Breast epithelium (tissue), 4 donors: ENCODE data around the gene LHFPL5. TPM values are rescaled to one million over a fixed set of nuclear protein-coding genes. Genes with fewer than 3 reads are reported as not detected.

Experiments
- DNase-seq, 2 donors: peaks; one replicate each; pipeline ENCODE4 v3.0.0-alpha.2; 2019; ENCODE audit warnings: low spot score in 2 of 2
- H3K27ac ChIP-seq, 2 donors: fragments of 200-600 bp; sonication (generic) in 1 of 2; one replicate each; pipeline ENCODE4 v1.5.1; 2016 to 2019; ENCODE audit warnings: mild to moderate bottlenecking in 1 of 2
- H3K27me3 ChIP-seq, 2 donors: fragments of 200-600 bp; sonication (generic) in 1 of 2; one replicate each; pipeline versions ENCODE4 v1.5.1 to v1.6.0; 2017 to 2019; ENCODE audit warnings: control low read depth in 1 of 2, mild to moderate bottlenecking in 1 of 2
- H3K36me3 ChIP-seq: fragments of 200-600 bp; one replicate; pipeline ENCODE4 v1.5.1; 2019
- H3K4me1 ChIP-seq, 2 donors: fragments of 200-600 bp; sonication (generic); one replicate each; pipeline ENCODE4 v1.5.1; 2016 to 2019; ENCODE audit warnings: control low read depth in 1 of 2
- H3K4me3 ChIP-seq, 3 donors: fragments of 200-600 bp; sonication (generic); 1 replicate in 2 of 3; 2 replicates in 1 of 3; pipeline ENCODE4 v1.5.1; 2016 to 2019; ENCODE audit warnings: mild to moderate bottlenecking in 3 of 3, moderate library complexity in 2 of 3
- H3K9me3 ChIP-seq, 2 donors: fragments of 200-600 bp; sonication (generic) in 1 of 2; one replicate each; pipeline ENCODE4 v1.5.1; 2016 to 2019; ENCODE audit warnings: control low read depth in 1 of 2
- POLR2A ChIP-seq: fragments of 450-650 bp; IDR thresholded peaks from one replicate; pipeline ENCODE4 v1.6.1; 2016; ENCODE audit warnings: antibody characterized with exemption, mild to moderate bottlenecking, moderate library complexity
- POLR2AphosphoS5 ChIP-seq, 3 donors: sonication (generic); formaldehyde crosslinking; IDR thresholded peaks; one replicate each; pipeline ENCODE4 v1.6.1; 2017; ENCODE audit warnings: antibody characterized with exemption in 3 of 3
- intact Hi-C: fragments of 100-400 bp; cut with DNase I; formaldehyde crosslinking; loops from one replicate; pipeline ENCODE4 v1.15.1; 2023; ENCODE audit warnings: low total_unique reads
- total RNA-seq, 3 donors: library from RNA; depleted of rRNA; stranded (reverse); fragments of >200 nt; gene quantifications; one replicate each; pipeline ENCODE4 v1.1.0, GENCODE V29; 2016
- TF ChIP-seq, protein P1 (sequence below), 3 donors: fragments of 450-650 bp; IDR thresholded peaks; one replicate each; pipeline ENCODE4 v1.5.1; 2016 to 2017; ENCODE audit warnings: antibody characterized with exemption in 3 of 3, mild to moderate bottlenecking in 3 of 3, moderate library complexity in 3 of 3

LHFPL5 gene
- total RNA-seq, 3 donors from 2014 or later, result not detected

DNA sequence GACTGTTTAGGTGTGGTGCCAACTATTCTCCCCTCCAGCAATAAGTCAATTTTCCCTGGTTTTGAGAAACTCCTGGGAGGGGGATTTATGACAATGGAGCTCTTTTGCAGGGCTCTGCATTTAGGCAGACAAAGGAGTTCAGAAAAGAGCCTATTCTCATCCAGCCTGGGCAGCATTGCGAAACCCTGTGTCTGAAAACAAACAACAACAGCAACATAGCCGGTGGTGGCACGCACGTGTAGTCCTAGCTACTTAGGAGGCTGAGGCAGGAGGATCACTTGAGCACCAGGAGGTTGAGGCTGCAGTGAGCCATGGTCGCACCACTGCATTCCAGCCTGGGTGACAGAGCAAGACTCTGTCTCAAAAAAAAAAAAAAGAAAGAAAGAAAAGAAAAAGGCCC is 14.5 kb upstream of the LHFPL5 start:
- Histone ChIP-seq H3K36me3 (no peaks in the 10 kb centered on the region), H3K4me3 (no peak overlapping the region), H3K4me1 (no peaks in the 10 kb centered on the region), H3K27me3 (peaks cover 0 to 24% of the 10 kb centered on the region in 2 donors), H3K27ac (no peak overlapping the region), H3K9me3 (no peaks in the 10 kb centered on the region)
- DNase-seq, result no peak
- intact Hi-C loops, result no loop called here
- TF ChIP-seq POLR2A (no peak), POLR2AphosphoS5 (IDR thresholded peaks at IDR 0.05) (no peak)
- TF ChIP-seq, protein P1, sequence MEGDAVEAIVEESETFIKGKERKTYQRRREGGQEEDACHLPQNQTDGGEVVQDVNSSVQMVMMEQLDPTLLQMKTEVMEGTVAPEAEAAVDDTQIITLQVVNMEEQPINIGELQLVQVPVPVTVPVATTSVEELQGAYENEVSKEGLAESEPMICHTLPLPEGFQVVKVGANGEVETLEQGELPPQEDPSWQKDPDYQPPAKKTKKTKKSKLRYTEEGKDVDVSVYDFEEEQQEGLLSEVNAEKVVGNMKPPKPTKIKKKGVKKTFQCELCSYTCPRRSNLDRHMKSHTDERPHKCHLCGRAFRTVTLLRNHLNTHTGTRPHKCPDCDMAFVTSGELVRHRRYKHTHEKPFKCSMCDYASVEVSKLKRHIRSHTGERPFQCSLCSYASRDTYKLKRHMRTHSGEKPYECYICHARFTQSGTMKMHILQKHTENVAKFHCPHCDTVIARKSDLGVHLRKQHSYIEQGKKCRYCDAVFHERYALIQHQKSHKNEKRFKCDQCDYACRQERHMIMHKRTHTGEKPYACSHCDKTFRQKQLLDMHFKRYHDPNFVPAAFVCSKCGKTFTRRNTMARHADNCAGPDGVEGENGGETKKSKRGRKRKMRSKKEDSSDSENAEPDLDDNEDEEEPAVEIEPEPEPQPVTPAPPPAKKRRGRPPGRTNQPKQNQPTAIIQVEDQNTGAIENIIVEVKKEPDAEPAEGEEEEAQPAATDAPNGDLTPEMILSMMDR (IDR thresholded peaks at IDR 0.05), result no peak

DNA sequence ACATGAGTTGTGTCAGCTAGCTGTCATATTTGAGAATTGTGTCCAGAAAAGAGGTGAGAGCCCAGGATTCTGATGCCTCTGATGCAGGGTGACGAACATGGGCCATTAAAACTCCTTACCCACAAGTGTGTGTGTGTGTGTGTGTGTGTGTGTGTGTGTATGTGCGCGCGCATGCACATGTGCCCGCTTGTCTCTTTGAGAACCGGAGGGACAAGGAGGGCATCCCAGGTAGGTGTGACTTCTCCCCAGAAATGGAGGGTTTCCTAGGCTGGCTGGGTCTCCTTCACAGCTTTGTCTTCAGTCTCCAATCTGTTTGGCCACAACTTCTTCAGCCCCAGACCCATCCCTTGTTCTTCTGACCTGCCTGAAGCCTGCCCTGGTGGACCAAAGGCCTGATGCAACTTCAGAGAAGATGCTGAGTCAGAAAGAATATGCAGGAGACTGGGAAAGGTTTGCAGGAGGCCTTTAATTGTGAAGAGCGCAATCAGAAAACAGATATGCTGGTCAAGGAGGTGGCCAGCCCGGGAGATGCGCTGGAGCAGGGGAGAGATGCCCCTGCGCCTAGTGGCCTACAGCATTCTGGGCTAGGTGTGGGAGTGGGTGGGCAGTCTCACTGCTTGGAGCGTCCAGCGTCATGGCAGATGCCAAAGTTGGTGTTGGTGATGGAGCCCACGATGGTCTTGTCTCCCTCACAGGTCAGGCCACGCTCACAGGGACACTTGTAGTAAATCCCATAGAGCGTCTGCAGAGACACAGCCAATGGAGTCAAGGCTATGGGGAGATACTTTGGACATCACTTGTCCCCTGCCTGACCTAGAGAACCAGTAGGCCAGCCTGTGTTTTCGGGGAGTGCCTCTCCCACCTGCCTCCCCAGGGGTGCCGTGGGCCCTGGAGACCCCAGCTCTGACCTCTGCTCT is 10.4 kb upstream of the LHFPL5 start:
- Histone ChIP-seq H3K27ac (no peak overlapping the region), H3K27me3 (no peaks in the 10 kb centered on the region), H3K4me3 (no peak overlapping the region), H3K4me1 (no peaks in the 10 kb centered on the region), H3K9me3 (no peaks in the 10 kb centered on the region), H3K36me3 (no peaks in the 10 kb centered on the region)
- TF ChIP-seq POLR2AphosphoS5 (IDR thresholded peaks at IDR 0.05), result no peak
- no peak for TF ChIP-seq POLR2A
- TF ChIP-seq, protein P1 (IDR thresholded peaks at IDR 0.05), result no peak
- intact Hi-C loops, result no loop called here
- DNase-seq, result no peak

DNA sequence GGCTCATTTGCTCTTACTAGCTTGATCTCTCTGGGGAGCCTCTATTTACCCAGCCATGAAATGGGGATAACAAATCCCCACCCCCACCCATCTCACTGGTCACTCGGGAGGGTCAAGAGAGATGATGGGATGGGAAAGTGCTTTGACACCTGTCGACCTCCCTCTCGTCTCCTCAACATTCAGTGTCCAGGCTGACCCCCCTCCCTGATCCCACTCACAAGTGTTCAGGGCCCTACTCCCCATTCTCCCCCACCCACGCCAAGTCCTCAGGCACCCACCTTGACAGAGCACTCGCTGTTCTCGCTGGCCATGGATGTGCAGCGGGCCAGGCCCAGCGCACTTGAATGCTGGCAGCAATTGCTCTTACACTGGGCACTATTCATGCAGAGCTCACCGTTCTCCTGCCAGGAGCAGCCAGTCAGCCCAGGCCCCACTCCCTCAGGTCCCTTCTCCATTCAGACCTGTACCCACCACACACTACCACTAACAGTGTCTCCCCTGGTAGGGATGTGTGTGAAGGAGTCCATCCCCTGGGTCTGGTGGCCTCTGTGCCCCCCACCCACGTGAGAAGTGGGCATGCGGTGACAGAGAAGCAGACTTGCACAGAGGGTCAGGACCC is 9.6 kb upstream of the LHFPL5 start:
- H3K36me3 ChIP-seq, result no peaks in the 10 kb centered on the region
- H3K4me3 ChIP-seq, result no peak overlapping the region
- no peaks in the 10 kb centered on the region for H3K4me1 ChIP-seq
- intact Hi-C loops, result no loop called here
- no peaks in the 10 kb centered on the region for H3K27me3 ChIP-seq
- no peaks in the 10 kb centered on the region for H3K9me3 ChIP-seq
- no peak for DNase-seq
- H3K27ac ChIP-seq, result no peak overlapping the region
- TF ChIP-seq POLR2AphosphoS5 (IDR thresholded peaks at IDR 0.05), result no peak

DNA sequence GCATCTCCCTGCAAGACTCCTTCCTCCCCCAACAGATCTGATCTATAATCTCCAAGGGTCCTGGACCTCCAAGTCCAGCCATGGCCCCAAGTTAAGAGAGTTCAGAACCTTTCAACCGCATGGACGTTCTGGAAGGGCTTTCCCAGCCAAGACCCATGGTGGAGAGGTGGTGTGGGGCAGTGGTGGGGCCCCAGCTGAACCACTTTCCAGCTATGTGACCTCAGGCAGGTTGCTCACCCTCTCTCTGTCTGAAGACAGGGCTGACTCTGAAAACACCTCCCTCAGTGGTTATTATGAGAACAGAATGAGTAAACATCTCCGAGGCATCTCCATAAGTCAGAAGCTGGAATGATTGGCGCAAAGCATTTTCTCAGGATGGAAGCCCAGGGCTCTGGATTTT is 8.9 kb upstream of the LHFPL5 start:
- Histone ChIP-seq H3K4me3 (no peak overlapping the region), H3K9me3 (no peaks in the 10 kb centered on the region), H3K4me1 (no peaks in the 10 kb centered on the region), H3K36me3 (no peaks in the 10 kb centered on the region), H3K27me3 (no peaks in the 10 kb centered on the region), H3K27ac (no peak overlapping the region)
- intact Hi-C loops, result no loop called here
- no peak for DNase-seq
- TF ChIP-seq POLR2AphosphoS5 (IDR thresholded peaks at IDR 0.05) (no peak), POLR2A (no peak)
- TF ChIP-seq, protein P1 (IDR thresholded peaks at IDR 0.05), result no peak

DNA sequence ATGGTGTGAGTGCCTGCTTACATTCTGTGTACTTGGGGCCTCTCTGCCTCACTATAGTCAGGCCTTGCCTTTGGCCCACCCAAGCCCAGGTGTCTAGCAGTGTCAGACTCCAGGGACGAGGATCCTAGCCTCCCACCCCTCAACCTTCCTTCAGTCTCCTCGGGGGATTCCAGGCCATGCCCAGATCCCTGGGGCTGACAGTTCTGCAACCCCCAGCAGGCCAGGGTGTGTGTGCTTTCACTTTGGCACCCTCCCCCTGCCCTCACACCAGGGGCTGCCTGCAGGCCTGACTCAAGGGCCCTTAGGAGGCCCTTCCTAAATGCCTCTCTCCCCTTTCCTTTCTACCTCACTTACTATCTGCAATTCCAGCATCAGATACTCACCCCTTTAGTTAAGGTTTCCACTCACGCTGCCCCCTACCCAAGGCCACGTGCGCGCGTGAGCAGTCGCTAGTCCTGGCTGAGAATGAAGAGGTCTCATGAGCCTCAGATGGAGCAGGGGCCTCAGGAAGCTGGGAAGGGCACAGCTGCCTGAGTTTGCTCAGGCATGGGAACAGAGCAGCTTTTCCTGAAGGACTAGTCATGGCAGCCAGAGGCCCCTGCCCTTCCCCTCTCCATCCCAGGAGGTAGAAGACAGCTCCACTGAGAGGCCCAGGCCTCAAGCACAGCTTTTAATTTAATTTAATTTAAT is 7.2 kb upstream of the LHFPL5 start:
- Histone ChIP-seq H3K4me1 (no peaks in the 10 kb centered on the region), H3K36me3 (no peaks in the 10 kb centered on the region), H3K27me3 (no peaks in the 10 kb centered on the region), H3K9me3 (no peaks in the 10 kb centered on the region), H3K27ac (no peak overlapping the region), H3K4me3 (no peak overlapping the region)
- DNase-seq, result no peak
- TF ChIP-seq POLR2AphosphoS5 (IDR thresholded peaks at IDR 0.05), result no peak
- no peak for TF ChIP-seq POLR2A
- TF ChIP-seq, protein P1 (IDR thresholded peaks at IDR 0.05), result no peak
- intact Hi-C loops, result no loop called here
